OCI-LY3 (cell line): ENCODE measurements around the gene CPTP.

Source experiments
- EZH2phosphoT487 ChIP-seq: fragments of 200-600 bp; shearing (Covaris generic); IDR thresholded peaks from 2 replicates; pipeline ENCODE4 v1.6.1; 2018; ENCODE audit warnings: antibody characterized with exemption, mixed run types, low read depth
- TF ChIP-seq, protein P1 (sequence below): fragments of 200-600, 300-600 bp; sonication (generic); IDR thresholded peaks from 2 replicates; pipeline ENCODE4 v1.5.1; 2014; ENCODE audit warnings: antibody characterized with exemption, low read length, low read depth

DNA sequence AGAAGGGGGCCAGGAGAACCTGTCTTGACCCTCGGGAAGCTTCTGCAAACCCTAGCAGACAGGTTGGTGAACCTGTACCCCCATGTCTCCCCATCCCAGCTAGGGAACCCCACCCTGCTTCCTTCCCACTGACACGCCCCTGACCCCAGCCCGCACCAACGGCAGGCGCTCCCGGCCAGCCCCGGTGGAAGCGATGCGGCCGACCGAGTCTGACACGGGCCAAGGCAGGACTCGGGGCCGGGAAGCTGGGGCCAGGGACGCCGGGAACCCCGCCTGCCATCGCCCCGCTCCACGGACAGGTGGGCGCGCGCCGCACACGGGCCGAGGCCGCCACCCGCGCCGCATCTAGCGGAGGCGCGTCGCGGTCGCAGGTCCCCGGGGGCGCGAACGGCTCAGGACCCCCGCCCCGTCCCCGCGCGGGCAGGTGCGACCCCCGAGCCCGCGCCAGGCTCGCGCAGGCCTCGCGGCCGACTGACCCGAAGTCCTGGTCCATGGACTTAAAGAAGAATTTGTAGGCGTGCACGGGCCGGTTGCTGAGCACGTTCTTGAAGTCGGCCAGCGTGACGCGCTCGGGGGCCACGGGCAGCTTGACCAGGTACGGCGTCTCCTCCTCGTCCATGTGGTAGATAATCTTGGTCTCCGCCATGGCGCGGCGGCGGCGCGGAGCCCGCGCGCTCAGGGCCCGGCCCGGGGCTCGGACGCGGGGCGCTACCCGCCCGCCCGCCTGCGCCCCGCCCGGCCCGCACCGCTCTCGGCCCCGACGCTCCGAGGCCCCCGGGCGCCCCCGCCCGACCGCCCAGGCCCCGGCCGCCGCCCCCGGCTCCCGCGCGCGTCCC lies 24.0 kb downstream of the CPTP start:
- TF ChIP-seq, protein P1, sequence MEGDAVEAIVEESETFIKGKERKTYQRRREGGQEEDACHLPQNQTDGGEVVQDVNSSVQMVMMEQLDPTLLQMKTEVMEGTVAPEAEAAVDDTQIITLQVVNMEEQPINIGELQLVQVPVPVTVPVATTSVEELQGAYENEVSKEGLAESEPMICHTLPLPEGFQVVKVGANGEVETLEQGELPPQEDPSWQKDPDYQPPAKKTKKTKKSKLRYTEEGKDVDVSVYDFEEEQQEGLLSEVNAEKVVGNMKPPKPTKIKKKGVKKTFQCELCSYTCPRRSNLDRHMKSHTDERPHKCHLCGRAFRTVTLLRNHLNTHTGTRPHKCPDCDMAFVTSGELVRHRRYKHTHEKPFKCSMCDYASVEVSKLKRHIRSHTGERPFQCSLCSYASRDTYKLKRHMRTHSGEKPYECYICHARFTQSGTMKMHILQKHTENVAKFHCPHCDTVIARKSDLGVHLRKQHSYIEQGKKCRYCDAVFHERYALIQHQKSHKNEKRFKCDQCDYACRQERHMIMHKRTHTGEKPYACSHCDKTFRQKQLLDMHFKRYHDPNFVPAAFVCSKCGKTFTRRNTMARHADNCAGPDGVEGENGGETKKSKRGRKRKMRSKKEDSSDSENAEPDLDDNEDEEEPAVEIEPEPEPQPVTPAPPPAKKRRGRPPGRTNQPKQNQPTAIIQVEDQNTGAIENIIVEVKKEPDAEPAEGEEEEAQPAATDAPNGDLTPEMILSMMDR: no peak
- no peak for TF ChIP-seq EZH2phosphoT487
